Measurements from ENCODE around the gene HSPA12B. TPM values are rescaled to one million over a fixed set of nuclear protein-coding genes. Genes with fewer than 3 reads are reported as not detected.

HSPA12B gene
- total and polyA plus RNA-seq, 9 of the 15 experiments (the other 6 are each of a cell fraction or from before 2014, with no cell fraction given), result 0.03 to 0.07 TPM; not detected in 7

GRCh38 chr20:3694864-3695263, 37.6 kb upstream of the HSPA12B start:
- H3K79me2 ChIP-seq (ENCODE audit: control insufficient read depth, insufficient read depth, low read length), result no peaks in the 10 kb centered on the region
- ChIA-PET CTCF (ENCODE audit: low intra/inter-chr PET ratio) (no interaction called here), POLR2A (interaction anchor here (0.6 to 0.7 kb wide), 2 partner anchors 152 to 328 kb away, joined by 3 read pairs; partner anchors contain the start of gene MAVS)
- FAIRE-seq (no peak), ATAC-seq (no peak), DNase-seq (ENCODE audit: extremely low read depth in 1 of 4, low spot score in 3 of 4) (no peak)
- H3K9ac ChIP-seq (ENCODE audit: insufficient read depth in 1 of 2, low read depth in 2 of 2, low read length in 2 of 2), result no peak overlapping the region
- intact Hi-C loops (cut with micrococcal nuclease) (no loop called here), in situ Hi-C loops (cut with MboI) (no loop called here)
- H3K36me3 ChIP-seq (ENCODE audit: control insufficient read depth, insufficient read depth, low read length), result no peaks in the 10 kb centered on the region
- H3K9me1 ChIP-seq (ENCODE audit: control insufficient read depth, insufficient read depth, low read length), result no peaks in the 10 kb centered on the region
- no peak overlapping the region for H3K4me3 ChIP-seq
- no peaks in the 10 kb centered on the region for H4K20me1 ChIP-seq (replicated peaks; ENCODE audit: control insufficient read depth, insufficient read depth, low read length)
- peaks cover 0 to 34% of the 10 kb centered on the region in 2 experiments; a peak in 2 of 5 replicates for H3K4me1 ChIP-seq (replicated peaks in 1 of 2; ENCODE audit: control insufficient read depth in 2 of 2, insufficient read depth in 2 of 2, low read length in 2 of 2)
- no peak overlapping the region for H2AFZ ChIP-seq (ENCODE audit: low read depth, low read length)
- no peaks in the 10 kb centered on the region for H3K9me3 ChIP-seq (replicated peaks; ENCODE audit: control insufficient read depth, insufficient read depth, low read depth, low read length)
- no peak overlapping the region for H3K27ac ChIP-seq (ENCODE audit: extremely low read depth, low read depth, low read length)
- WGBS (ENCODE audit: insufficient coverage, low coverage, missing lambda C conversion rate), result 46% methylated on average over 4 of the region's 5 CpGs
- no TSS peak for BruUV-seq (replicated peaks)
- H3K4me2 ChIP-seq (ENCODE audit: insufficient read depth, low read length), result no peak overlapping the region
- H3K27me3 ChIP-seq (ENCODE audit: control insufficient read depth in 2 of 2, insufficient read depth in 2 of 2, low read length in 2 of 2), result peaks cover 0 to 24% of the 10 kb centered on the region in 2 experiments; a peak in 3 of 5 replicates
- TF ChIP-seq POU5F1 (IDR thresholded peaks at IDR 0.05; ENCODE audit: borderline replicate concordance, low read depth, low read length, partially characterized antibody) (no peak), NBN (IDR thresholded peaks at IDR 0.05; ENCODE audit: low read depth) (no peak), SIRT6 (IDR thresholded peaks at IDR 0.05; ENCODE audit: low read depth, low read length) (no peak), TCFL5 (CRISPR knock-in tag; conservative IDR thresholded peaks at IDR 0.05) (no peak)
- TF ChIP-seq, protein P1, sequence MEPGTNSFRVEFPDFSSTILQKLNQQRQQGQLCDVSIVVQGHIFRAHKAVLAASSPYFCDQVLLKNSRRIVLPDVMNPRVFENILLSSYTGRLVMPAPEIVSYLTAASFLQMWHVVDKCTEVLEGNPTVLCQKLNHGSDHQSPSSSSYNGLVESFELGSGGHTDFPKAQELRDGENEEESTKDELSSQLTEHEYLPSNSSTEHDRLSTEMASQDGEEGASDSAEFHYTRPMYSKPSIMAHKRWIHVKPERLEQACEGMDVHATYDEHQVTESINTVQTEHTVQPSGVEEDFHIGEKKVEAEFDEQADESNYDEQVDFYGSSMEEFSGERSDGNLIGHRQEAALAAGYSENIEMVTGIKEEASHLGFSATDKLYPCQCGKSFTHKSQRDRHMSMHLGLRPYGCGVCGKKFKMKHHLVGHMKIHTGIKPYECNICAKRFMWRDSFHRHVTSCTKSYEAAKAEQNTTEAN (CRISPR knock-in tag; IDR thresholded peaks at IDR 0.05), result no peak

Data from K562 (cell line).